K562 (cell line): ENCODE measurements around the gene SESN2.

ENCODE experiments used
- ASH1L ChIP-seq: fragments of 450-650 bp; IDR thresholded peaks from 2 replicates; pipeline ENCODE4 v1.6.1; 2018; ENCODE audit warnings: borderline replicate concordance, mild to moderate bottlenecking, low read depth; ENCODE audit not compliant: partially characterized antibody
- CTBP1 ChIP-seq: fragments of 450-650 bp; IDR thresholded peaks from 2 replicates; pipeline ENCODE4 v1.6.1; 2016; ENCODE audit warnings: borderline replicate concordance
- EGR1 ChIP-seq: fragments of 450-650 bp; conservative IDR thresholded peaks from 2 replicates; pipeline ENCODE4 v1.6.1; 2017; ENCODE audit warnings: mild to moderate bottlenecking
- EP300 ChIP-seq: IDR thresholded peaks from 2 replicates; pipeline ENCODE4 v1.6.1; 2012; ENCODE audit warnings: low read length, improper control_type of control experiment
- FOXA3 ChIP-seq, 2 experiments: fragments of 450-650 bp in 1 of 2; sonication (generic) in 1 of 2; formaldehyde crosslinking; IDR thresholded peaks in 1 of 2; conservative IDR thresholded peaks in 1 of 2; 2 replicates each; pipeline versions ENCODE4 v1.4.0 to v1.8.0; 2020 to 2022; ENCODE audit warnings: mild to moderate bottlenecking in 2 of 2, missing genetic modification reagents in 1 of 2
- JUN ChIP-seq, 2 experiments: sonication (generic) in 1 of 2; formaldehyde crosslinking in 1 of 2; IDR thresholded peaks; 2 replicates each; pipeline versions ENCODE4 v1.6.1 to v1.8.0; 2012 to 2022; ENCODE audit warnings: borderline replicate concordance in 2 of 2, mild to moderate bottlenecking in 2 of 2, improper control_type of control experiment in 1 of 2, low read depth in 1 of 2, low read length in 1 of 2, missing genetic modification reagents in 1 of 2
- JUNB ChIP-seq: fragments of 450-650 bp; formaldehyde crosslinking; conservative IDR thresholded peaks from 2 replicates; pipeline ENCODE4 v1.4.0; 2020; ENCODE audit warnings: mild to moderate bottlenecking
- PHF20 ChIP-seq: fragments of 450-650 bp; IDR thresholded peaks from 2 replicates; pipeline ENCODE4 v1.6.1; 2018; ENCODE audit not compliant: partially characterized antibody
- SP2 ChIP-seq: IDR thresholded peaks from 2 replicates; pipeline ENCODE4 v1.6.1; 2011; ENCODE audit warnings: mild to moderate bottlenecking, low read depth, low read length, moderate library complexity; ENCODE audit not compliant: poor library complexity, severe bottlenecking; ENCODE audit errors: extremely low read depth
- TF ChIP-seq, protein P1 (sequence below), 2 experiments: fragments of 450-650 bp; formaldehyde crosslinking in 1 of 2; IDR thresholded peaks; 2 replicates each; pipeline versions ENCODE4 v1.4.0 to v1.6.1; 2014 to 2020; ENCODE audit warnings: mild to moderate bottlenecking in 2 of 2, borderline replicate concordance in 1 of 2, low read depth in 1 of 2
- TF ChIP-seq, protein P2 (sequence below): sonication (generic); formaldehyde crosslinking; IDR thresholded peaks from 2 replicates; pipeline ENCODE4 v1.9.0; 2022; ENCODE audit warnings: mild to moderate bottlenecking, missing genetic modification reagents
- TF ChIP-seq, protein P3 (sequence below): fragments of 250-450 bp; sonication (Bioruptor Pico); IDR thresholded peaks from 2 replicates; pipeline ENCODE4 v1.5.0; 2021; ENCODE audit warnings: mild to moderate bottlenecking, borderline replicate concordance
- TF ChIP-seq, protein P4 (sequence below), 3 experiments: IDR thresholded peaks in 2 of 3; conservative IDR thresholded peaks in 1 of 3; 2 replicates each; pipeline ENCODE4 v1.5.1; 2011 to 2012; ENCODE audit warnings: low read length in 3 of 3, mild to moderate bottlenecking in 3 of 3, control low read depth in 2 of 3, improper control_type of control experiment in 1 of 3, inconsistent platforms in 1 of 3, low read depth in 1 of 3, mixed read lengths in 1 of 3, moderate library complexity in 1 of 3; ENCODE audit not compliant: insufficient read depth in 2 of 3
- TF ChIP-seq, protein P5 (sequence below), 2 experiments: fragments of 450-650 bp in 1 of 2; sonication (generic) in 1 of 2; formaldehyde crosslinking in 1 of 2; IDR thresholded peaks in 1 of 2; conservative IDR thresholded peaks in 1 of 2; 2 replicates each; pipeline versions ENCODE4 v1.6.1 to v1.8.1; 2016 to 2023; ENCODE audit warnings: mild to moderate bottlenecking in 2 of 2, moderate library complexity in 2 of 2, inconsistent platforms in 1 of 2, missing genetic modification reagents in 1 of 2

DNA sequence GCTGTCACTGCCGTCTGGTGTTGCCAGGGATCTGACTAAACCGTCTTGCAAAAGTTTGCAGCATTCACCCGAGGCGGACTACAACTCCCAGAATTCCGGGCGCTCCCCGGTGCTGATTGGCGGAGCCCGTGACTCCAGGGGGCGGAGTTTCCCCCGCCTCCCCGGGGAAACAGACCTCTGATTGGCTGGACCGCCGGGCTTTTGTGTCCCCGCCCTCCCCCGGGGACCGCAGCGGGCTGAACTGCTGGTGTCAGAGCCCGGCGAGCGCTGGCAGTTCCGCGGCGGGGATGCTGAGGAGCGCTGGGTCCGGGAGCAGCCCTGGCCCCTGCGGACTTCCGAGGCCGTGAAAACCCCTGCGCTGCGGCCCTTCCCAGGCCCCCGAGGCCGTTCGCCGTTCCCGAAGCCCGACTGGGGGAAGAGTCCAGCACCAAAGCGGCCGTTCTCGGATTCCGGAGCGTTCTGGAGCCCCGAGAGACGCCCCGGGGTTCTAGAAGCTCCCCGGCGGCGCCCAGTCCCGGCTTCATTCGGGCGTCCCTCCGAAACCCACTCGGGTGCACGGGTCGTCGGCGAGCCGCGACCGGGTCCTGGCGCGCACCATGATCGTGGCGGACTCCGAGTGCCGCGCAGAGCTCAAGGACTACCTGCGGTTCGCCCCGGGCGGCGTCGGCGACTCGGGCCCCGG is at the start of gene SESN2:
- TF ChIP-seq, protein P1, sequence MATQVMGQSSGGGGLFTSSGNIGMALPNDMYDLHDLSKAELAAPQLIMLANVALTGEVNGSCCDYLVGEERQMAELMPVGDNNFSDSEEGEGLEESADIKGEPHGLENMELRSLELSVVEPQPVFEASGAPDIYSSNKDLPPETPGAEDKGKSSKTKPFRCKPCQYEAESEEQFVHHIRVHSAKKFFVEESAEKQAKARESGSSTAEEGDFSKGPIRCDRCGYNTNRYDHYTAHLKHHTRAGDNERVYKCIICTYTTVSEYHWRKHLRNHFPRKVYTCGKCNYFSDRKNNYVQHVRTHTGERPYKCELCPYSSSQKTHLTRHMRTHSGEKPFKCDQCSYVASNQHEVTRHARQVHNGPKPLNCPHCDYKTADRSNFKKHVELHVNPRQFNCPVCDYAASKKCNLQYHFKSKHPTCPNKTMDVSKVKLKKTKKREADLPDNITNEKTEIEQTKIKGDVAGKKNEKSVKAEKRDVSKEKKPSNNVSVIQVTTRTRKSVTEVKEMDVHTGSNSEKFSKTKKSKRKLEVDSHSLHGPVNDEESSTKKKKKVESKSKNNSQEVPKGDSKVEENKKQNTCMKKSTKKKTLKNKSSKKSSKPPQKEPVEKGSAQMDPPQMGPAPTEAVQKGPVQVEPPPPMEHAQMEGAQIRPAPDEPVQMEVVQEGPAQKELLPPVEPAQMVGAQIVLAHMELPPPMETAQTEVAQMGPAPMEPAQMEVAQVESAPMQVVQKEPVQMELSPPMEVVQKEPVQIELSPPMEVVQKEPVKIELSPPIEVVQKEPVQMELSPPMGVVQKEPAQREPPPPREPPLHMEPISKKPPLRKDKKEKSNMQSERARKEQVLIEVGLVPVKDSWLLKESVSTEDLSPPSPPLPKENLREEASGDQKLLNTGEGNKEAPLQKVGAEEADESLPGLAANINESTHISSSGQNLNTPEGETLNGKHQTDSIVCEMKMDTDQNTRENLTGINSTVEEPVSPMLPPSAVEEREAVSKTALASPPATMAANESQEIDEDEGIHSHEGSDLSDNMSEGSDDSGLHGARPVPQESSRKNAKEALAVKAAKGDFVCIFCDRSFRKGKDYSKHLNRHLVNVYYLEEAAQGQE (IDR thresholded peaks at IDR 0.05; ENCODE audit: borderline replicate concordance): no peak
- TF ChIP-seq, protein P1 (CRISPR knock-in tag; IDR thresholded peaks at IDR 0.05; ENCODE audit: low read depth): no peak; the same call in 1 of the 2 replicates
- TF ChIP-seq CTBP1 (peak; percentile 52; the same call in 1 of the 2 replicates), SP2 (no peak), JUN (IDR thresholded peaks at IDR 0.05; ENCODE audit: borderline replicate concordance, low read depth, low read length) (peak; percentile 96; the same call in 1 of the 2 replicates), JUN (CRISPR knock-in tag; IDR thresholded peaks at IDR 0.05; ENCODE audit: borderline replicate concordance) (no peak), JUNB (CRISPR knock-in tag) (no peak), EP300 (peak; percentile 93), ASH1L (no peak), EGR1 (peak; percentile 45), PHF20 (no peak), FOXA3 (CRISPR knock-in tag; conservative IDR thresholded peaks at IDR 0.05 in 1 of 2, IDR thresholded peaks at IDR 0.05 in 1 of 2) (peak in 1 of 2 experiments; percentile 28; a peak in 2 of 4 replicates)
- TF ChIP-seq, protein P2, sequence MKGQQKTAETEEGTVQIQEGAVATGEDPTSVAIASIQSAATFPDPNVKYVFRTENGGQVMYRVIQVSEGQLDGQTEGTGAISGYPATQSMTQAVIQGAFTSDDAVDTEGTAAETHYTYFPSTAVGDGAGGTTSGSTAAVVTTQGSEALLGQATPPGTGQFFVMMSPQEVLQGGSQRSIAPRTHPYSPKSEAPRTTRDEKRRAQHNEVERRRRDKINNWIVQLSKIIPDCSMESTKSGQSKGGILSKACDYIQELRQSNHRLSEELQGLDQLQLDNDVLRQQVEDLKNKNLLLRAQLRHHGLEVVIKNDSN (CRISPR knock-in tag): no peak
- TF ChIP-seq, protein P3, sequence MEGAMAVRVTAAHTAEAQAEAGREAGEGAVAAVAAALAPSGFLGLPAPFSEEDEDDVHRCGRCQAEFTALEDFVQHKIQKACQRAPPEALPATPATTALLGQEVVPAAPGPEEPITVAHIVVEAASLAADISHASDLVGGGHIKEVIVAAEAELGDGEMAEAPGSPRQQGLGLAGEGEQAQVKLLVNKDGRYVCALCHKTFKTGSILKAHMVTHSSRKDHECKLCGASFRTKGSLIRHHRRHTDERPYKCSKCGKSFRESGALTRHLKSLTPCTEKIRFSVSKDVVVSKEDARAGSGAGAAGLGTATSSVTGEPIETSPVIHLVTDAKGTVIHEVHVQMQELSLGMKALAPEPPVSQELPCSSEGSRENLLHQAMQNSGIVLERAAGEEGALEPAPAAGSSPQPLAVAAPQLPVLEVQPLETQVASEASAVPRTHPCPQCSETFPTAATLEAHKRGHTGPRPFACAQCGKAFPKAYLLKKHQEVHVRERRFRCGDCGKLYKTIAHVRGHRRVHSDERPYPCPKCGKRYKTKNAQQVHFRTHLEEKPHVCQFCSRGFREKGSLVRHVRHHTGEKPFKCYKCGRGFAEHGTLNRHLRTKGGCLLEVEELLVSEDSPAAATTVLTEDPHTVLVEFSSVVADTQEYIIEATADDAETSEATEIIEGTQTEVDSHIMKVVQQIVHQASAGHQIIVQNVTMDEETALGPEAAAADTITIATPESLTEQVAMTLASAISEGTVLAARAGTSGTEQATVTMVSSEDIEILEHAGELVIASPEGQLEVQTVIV (CRISPR knock-in tag): no peak
- TF ChIP-seq, protein P4, sequence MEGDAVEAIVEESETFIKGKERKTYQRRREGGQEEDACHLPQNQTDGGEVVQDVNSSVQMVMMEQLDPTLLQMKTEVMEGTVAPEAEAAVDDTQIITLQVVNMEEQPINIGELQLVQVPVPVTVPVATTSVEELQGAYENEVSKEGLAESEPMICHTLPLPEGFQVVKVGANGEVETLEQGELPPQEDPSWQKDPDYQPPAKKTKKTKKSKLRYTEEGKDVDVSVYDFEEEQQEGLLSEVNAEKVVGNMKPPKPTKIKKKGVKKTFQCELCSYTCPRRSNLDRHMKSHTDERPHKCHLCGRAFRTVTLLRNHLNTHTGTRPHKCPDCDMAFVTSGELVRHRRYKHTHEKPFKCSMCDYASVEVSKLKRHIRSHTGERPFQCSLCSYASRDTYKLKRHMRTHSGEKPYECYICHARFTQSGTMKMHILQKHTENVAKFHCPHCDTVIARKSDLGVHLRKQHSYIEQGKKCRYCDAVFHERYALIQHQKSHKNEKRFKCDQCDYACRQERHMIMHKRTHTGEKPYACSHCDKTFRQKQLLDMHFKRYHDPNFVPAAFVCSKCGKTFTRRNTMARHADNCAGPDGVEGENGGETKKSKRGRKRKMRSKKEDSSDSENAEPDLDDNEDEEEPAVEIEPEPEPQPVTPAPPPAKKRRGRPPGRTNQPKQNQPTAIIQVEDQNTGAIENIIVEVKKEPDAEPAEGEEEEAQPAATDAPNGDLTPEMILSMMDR (IDR thresholded peaks at IDR 0.05 in 2 of 3, conservative IDR thresholded peaks at IDR 0.05 in 1 of 3; ENCODE audit: insufficient read depth in 2 of 3, low read depth in 1 of 3, low read length in 3 of 3): no peak; a peak in 1 of 6 replicates
- TF ChIP-seq, protein P5, sequence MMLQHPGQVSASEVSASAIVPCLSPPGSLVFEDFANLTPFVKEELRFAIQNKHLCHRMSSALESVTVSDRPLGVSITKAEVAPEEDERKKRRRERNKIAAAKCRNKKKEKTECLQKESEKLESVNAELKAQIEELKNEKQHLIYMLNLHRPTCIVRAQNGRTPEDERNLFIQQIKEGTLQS (IDR thresholded peaks at IDR 0.05): peak; percentile 98
- TF ChIP-seq, protein P5 (CRISPR knock-in tag; conservative IDR thresholded peaks at IDR 0.05): peak; percentile 52; the same call in 1 of the 2 replicates
